Uterus (tissue), 4 donors: ENCODE data around the gene GPATCH8. TPM values are rescaled to one million over a fixed set of nuclear protein-coding genes. Genes with fewer than 3 reads are reported as not detected.
"Not testable (repeated sequence)": the region's sequence is repeated elsewhere in the genome, so short reads cannot be mapped to it uniquely, and the experiment has no call there.

Experiments used
- DNase-seq, 2 donors: peaks; one replicate each; pipeline ENCODE4 v3.0.0-alpha.2; 2019 to 2020
- H3K27ac ChIP-seq, 2 donors: fragments of 200-600 bp; sonication (generic); 1 replicate in 1 of 2; 2 replicates in 1 of 2; pipeline ENCODE4 v1.5.1; 2016 to 2018
- H3K27me3 ChIP-seq, 2 donors: fragments of 200-600 bp; sonication (generic); one replicate each; pipeline ENCODE4 v1.5.1; 2018 to 2019; ENCODE audit warnings: control low read depth in 1 of 2
- H3K36me3 ChIP-seq, 2 donors: fragments of 200-600 bp; sonication (generic); one replicate each; pipeline ENCODE4 v1.5.1; 2019; ENCODE audit warnings: control low read depth in 1 of 2
- H3K4me1 ChIP-seq, 2 donors: fragments of 200-600 bp; sonication (generic); one replicate each; pipeline ENCODE4 v1.5.1; 2018 to 2019; ENCODE audit warnings: control low read depth in 1 of 2
- H3K4me3 ChIP-seq, 2 donors: fragments of 200-600 bp; sonication (generic); 1 replicate in 1 of 2; 2 replicates in 1 of 2; pipeline ENCODE4 v1.5.1; 2018 to 2019; ENCODE audit warnings: mild to moderate bottlenecking in 1 of 2
- H3K9me3 ChIP-seq, 2 donors: fragments of 200-600 bp; sonication (generic); one replicate each; pipeline ENCODE4 v1.5.1; 2019; ENCODE audit warnings: control low read depth in 1 of 2
- CTCF ChIP-seq, 4 experiments: fragments of 200-600 bp in 2 of 4; fragments of 450-650 bp in 2 of 4; sonication (generic) in 2 of 4; IDR thresholded peaks; one replicate each; pipeline ENCODE4 v1.5.1; 2016 to 2019; ENCODE audit warnings: antibody characterized with exemption in 4 of 4, mild to moderate bottlenecking in 2 of 4, moderate library complexity in 1 of 4
- POLR2A ChIP-seq, 2 donors: fragments of 450-650 bp; IDR thresholded peaks; one replicate each; pipeline ENCODE4 v1.6.1; 2016; ENCODE audit warnings: antibody characterized with exemption in 2 of 2, mild to moderate bottlenecking in 1 of 2, moderate library complexity in 1 of 2
- intact Hi-C: fragments of 100-400 bp; cut with DNase I; formaldehyde crosslinking; loops from one replicate; pipeline ENCODE4 v1.15.1; 2023; ENCODE audit warnings: low total_unique reads
- total RNA-seq, 4 donors: library from RNA; depleted of rRNA in 3 of 4; stranded (reverse); fragments of >200 nt in 3 of 4; gene quantifications; one replicate each; pipeline versions ENCODE4 v1.1.0 to v1.2.4, GENCODE V29; 2014 to 2023
- donor health status: DM: yes; HTN: yes; CAD: no.

The GPATCH8 gene
- total RNA-seq, 4 donors from 2014 or later: 26.9 to 90.0 (median 77.8) TPM

GRCh38 chr17:44541884-44542581 is 38.8 kb upstream of the GPATCH8 start:
- TF ChIP-seq CTCF (IDR thresholded peaks at IDR 0.05) (no peak), POLR2A (IDR thresholded peaks at IDR 0.05) (no peak)
- H3K27me3 ChIP-seq: no peaks in the 10 kb centered on the region
- DNase-seq: no peak
- H3K36me3 ChIP-seq: no peaks in the 10 kb centered on the region
- intact Hi-C loops: no loop called here
- H3K4me1 ChIP-seq: no peaks in the 10 kb centered on the region
- H3K4me3 ChIP-seq: no peak overlapping the region
- H3K27ac ChIP-seq: no peak overlapping the region
- no peaks in the 10 kb centered on the region for H3K9me3 ChIP-seq

- Histone ChIP-seq H3K27ac (no peak overlapping the region), H3K4me1 (no peaks in the 10 kb centered on the region), H3K9me3 (no peaks in the 10 kb centered on the region), H3K4me3 (no peak overlapping the region), H3K27me3 (no peaks in the 10 kb centered on the region), H3K36me3 (no peaks in the 10 kb centered on the region)
- intact Hi-C loops: no loop called here
- DNase-seq: no peak
- TF ChIP-seq CTCF (IDR thresholded peaks at IDR 0.05) (no peak), POLR2A (IDR thresholded peaks at IDR 0.05) (no peak)
Measured at GRCh38 chr17:44540246-44541084, 37.3 kb upstream of the GPATCH8 start.

GRCh38 chr17:44539673-44540072 is 36.5 kb upstream of the GPATCH8 start:
- Histone ChIP-seq H3K36me3 (no peaks in the 10 kb centered on the region), H3K27ac (no peak overlapping the region), H3K4me3 (no peak overlapping the region), H3K9me3 (no peaks in the 10 kb centered on the region), H3K27me3 (no peaks in the 10 kb centered on the region), H3K4me1 (no peaks in the 10 kb centered on the region)
- intact Hi-C loops: no loop called here
- TF ChIP-seq POLR2A (IDR thresholded peaks at IDR 0.05) (no peak), CTCF (IDR thresholded peaks at IDR 0.05) (no peak)
- DNase-seq: no peak

GRCh38 chr17:44537922-44538321 is 34.7 kb upstream of the GPATCH8 start:
- DNase-seq, intact Hi-C loops, H3K27ac ChIP-seq, H3K4me3 ChIP-seq, H3K27me3 ChIP-seq, H3K36me3 ChIP-seq, H3K9me3 ChIP-seq, H3K4me1 ChIP-seq: not testable (repeated sequence)

- no peaks in the 10 kb centered on the region for H3K27me3 ChIP-seq
- intact Hi-C loops: no loop called here
- no peak overlapping the region for H3K4me3 ChIP-seq
- no peak overlapping the region for H3K27ac ChIP-seq
- no peaks in the 10 kb centered on the region for H3K36me3 ChIP-seq
- H3K4me1 ChIP-seq: peaks cover 0 to 6% of the 10 kb centered on the region in 2 donors
- TF ChIP-seq POLR2A (IDR thresholded peaks at IDR 0.05): no peak
- TF ChIP-seq CTCF (IDR thresholded peaks at IDR 0.05): no peak
- DNase-seq: no peak
- no peaks in the 10 kb centered on the region for H3K9me3 ChIP-seq
Measured at GRCh38 chr17:44536090-44536953, 33.1 kb upstream of the GPATCH8 start.
